K562 (cell line): ENCODE measurements around the gene PXN.

Source experiments
- DMBX1 ChIP-seq: fragments of 250-450 bp; sonication (Bioruptor Pico); IDR thresholded peaks from 2 replicates; pipeline ENCODE4 v1.8.0; 2022; ENCODE audit warnings: inconsistent platforms, mild to moderate bottlenecking, moderate library complexity, borderline replicate concordance
- ESRRA ChIP-seq: fragments of 450-650 bp; IDR thresholded peaks from 2 replicates; pipeline ENCODE4 v1.6.1; 2014; ENCODE audit warnings: low read depth, mild to moderate bottlenecking, moderate library complexity, borderline replicate concordance
- MCM2 ChIP-seq: fragments of 450-650 bp; IDR thresholded peaks from 2 replicates; pipeline ENCODE4 v1.6.1; 2017; ENCODE audit warnings: low read depth, mild to moderate bottlenecking
- MTA3 ChIP-seq: fragments of 450-650 bp; formaldehyde crosslinking; IDR thresholded peaks from 2 replicates; pipeline ENCODE4 v1.6.1; 2017; ENCODE audit warnings: mild to moderate bottlenecking, borderline replicate concordance
- SAP30 ChIP-seq: fragments of 200-600 bp; sonication (generic); IDR thresholded peaks from 2 replicates; pipeline ENCODE4 v1.6.1; 2012; ENCODE audit warnings: borderline replicate concordance, low read depth, mild to moderate bottlenecking, moderate library complexity, low read length, control low read depth, inconsistent platforms; ENCODE audit not compliant: insufficient read depth, poor library complexity, severe bottlenecking
- TF ChIP-seq, protein P1 (sequence below): sonication (generic); formaldehyde crosslinking; IDR thresholded peaks from 2 replicates; pipeline ENCODE4 v1.8.1; 2023; ENCODE audit warnings: mild to moderate bottlenecking, missing genetic modification reagents, moderate library complexity

DNA sequence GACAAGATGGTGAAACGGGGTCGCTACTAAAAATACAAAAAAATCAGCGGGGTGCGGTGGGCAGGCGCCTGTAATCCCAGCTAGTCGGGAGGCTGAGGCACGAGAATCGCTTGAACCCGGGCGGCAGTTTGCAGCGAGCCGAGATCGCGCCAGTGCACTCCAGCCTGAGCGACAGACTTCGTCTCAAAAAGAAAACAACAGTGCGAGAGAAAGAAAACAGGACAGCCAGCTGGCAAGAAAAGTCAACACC, 26.8 kb upstream of the PXN start:
- TF ChIP-seq MTA3 (no peak), ESRRA (no peak), DMBX1 (CRISPR knock-in tag) (no peak), SAP30 (peak; percentile 18), MCM2 (no peak)
- TF ChIP-seq, protein P1, sequence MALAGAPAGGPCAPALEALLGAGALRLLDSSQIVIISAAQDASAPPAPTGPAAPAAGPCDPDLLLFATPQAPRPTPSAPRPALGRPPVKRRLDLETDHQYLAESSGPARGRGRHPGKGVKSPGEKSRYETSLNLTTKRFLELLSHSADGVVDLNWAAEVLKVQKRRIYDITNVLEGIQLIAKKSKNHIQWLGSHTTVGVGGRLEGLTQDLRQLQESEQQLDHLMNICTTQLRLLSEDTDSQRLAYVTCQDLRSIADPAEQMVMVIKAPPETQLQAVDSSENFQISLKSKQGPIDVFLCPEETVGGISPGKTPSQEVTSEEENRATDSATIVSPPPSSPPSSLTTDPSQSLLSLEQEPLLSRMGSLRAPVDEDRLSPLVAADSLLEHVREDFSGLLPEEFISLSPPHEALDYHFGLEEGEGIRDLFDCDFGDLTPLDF (CRISPR knock-in tag) = no peak
